Measurements from ENCODE around the gene RHBDD1.

GRCh38 chr2:226905718-226906117 lies 69.9 kb downstream of the RHBDD1 start:
- TF ChIP-seq POLR2AphosphoS5 (IDR thresholded peaks at IDR 0.05), result no peak
- no peak for TF ChIP-seq POLR2A (IDR thresholded peaks at IDR 0.05)
- TF ChIP-seq, protein P1, sequence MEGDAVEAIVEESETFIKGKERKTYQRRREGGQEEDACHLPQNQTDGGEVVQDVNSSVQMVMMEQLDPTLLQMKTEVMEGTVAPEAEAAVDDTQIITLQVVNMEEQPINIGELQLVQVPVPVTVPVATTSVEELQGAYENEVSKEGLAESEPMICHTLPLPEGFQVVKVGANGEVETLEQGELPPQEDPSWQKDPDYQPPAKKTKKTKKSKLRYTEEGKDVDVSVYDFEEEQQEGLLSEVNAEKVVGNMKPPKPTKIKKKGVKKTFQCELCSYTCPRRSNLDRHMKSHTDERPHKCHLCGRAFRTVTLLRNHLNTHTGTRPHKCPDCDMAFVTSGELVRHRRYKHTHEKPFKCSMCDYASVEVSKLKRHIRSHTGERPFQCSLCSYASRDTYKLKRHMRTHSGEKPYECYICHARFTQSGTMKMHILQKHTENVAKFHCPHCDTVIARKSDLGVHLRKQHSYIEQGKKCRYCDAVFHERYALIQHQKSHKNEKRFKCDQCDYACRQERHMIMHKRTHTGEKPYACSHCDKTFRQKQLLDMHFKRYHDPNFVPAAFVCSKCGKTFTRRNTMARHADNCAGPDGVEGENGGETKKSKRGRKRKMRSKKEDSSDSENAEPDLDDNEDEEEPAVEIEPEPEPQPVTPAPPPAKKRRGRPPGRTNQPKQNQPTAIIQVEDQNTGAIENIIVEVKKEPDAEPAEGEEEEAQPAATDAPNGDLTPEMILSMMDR (IDR thresholded peaks at IDR 0.05), result no peak
- no peak for TF ChIP-seq EP300 (IDR thresholded peaks at IDR 0.05)

Data from stomach (tissue), 4 donors.